IPS-NIHi7 (cell line): ENCODE measurements around the gene LASP1.
"Not testable (repeated sequence)": the region's sequence is repeated elsewhere in the genome, so short reads cannot be mapped to it uniquely, and the experiment has no call there.

Source experiments
- DNase-seq: peaks from one replicate; pipeline ENCODE4 v3.0.0; 2012; ENCODE audit warnings: mixed read lengths; ENCODE audit errors: extremely low spot score

Gene LASP1

DNA sequence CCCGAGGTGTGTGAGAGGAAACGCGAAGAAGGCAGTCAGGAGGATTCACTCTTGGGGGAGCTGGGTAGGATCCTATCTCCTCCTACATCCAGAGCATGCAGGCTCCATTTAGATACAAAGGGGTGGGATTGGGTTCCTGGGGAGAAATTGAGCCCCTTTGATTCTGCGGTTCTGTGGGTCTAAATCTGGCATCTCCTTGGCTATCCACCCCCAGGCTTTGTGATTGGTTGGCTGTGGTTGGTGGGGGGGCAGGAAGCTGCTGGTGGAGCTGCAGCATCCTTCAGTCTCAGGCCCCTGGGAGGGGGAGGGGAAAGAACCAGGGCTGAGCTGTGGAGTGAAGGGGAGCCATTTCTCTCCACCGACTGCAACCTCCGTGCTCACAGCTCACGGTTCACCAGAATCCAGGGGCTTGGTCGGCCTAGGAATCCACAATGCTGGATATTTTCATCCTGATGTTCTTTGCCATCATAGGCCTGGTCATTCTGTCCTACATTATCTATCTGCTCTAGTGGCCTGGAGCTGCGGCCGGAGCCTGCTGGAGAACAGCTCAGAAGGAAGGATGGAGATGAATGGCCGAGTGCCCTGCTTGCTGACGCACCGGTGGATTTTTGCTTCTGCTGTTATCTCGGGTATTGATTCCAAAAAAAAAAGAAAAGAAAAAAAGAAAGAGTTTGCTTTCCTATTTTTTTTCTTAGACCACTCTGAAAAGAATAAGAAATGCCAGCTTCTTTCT lies 55.6 kb downstream of the LASP1 start, which contains the start of gene LASP1NB:
LASP1NB (plus strand) TSS at position 352 of the 733 bp plus-strand sequence.
- peak; percentile 75 for DNase-seq

DNA sequence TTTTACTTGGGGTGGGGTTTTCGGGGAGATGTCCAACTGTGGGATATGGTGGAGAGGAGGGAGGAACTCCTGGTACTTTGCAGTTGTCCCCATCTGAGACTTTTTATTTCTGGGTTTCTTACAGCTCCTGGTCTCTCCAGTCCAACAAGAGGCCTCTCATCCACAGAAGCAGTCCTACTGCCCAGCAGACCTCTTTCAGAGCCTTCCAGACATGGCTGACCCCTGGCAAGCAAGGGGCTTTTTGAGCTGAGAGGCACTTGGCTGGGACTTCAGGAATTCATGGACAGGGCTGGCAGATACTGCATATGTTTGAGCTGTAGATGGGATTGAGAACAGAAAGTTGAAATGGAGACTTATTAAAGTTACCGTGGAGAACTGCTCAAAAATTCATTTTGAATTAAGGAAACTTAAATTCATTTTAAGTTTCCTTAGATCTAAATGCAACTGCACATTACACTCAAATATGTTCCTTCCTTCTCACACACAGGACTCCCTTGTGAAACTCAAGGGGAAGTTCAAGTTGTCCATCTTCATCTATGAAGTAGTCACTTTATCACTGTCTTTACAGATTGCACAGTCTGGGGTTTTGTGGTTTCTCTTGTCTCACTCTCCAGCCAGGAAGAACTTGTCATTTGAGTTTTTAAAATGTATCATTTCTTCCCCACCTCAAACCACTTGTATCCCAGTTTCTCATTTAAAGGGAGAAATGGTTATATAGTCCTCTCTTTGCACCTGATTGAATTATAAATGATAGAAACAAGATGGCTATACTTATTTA lies 56.6 kb downstream of the LASP1 start:
- DNase-seq: no peak

DNA sequence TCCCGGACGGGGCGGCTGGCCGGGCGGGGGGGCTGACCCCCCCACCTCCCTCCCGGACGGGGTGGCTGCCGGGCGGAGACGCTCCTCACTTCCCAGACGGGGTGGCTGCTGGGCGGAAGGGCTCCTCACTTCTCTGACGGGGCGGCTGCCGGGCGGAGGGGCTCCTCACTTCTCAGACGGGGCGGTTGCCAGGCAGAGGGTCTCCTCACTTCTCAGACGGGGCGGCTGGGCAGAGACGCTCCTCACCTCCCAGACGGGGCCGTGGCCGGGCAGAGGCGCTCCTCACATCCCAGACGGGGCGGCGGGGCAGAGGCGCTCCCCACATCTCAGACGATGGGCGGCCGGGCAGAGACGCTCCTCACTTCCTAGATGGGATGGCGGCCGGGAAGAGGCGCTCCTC lies 60.9 kb downstream of the LASP1 start:
- not testable (repeated sequence) for DNase-seq

DNA sequence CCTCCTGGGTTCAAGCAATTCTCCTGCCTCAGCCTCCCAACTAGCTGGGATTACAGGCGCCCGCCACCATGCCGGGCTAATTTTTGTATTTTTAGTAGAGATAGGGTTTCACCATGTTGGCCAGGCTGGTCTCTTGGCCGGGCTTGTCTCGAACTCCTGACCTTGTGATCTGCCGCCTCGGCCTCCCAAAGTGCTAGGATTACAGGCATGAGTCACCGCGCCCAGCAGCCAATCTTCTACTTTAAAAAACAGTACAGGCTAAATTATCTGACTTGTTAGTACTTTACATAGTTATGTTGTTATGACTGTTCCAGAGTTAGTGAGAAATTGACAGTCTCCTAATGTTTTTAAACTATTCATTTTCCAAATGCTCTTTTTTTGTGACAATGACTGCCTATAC lies 64.1 kb downstream of the LASP1 start:
- DNase-seq: not testable (repeated sequence)

DNA sequence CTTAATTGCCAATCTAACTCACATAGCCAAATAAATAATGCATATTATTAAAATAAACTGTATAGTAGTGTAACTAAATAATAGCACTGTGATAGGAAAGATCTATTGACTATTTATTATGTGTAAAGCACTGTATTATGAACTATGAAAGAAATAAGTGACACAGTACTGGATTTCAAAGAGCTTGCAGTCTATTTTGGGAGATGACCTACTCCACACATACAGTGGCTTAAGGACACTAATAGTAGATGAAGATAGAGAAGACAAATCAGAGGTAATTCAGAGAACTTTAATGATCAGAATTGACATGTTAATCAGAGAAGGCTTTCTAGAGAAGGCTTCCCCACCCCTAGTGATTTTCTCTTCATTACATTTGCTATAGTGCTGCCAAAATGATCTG lies 70.1 kb downstream of the LASP1 start:
- no peak for DNase-seq

DNA sequence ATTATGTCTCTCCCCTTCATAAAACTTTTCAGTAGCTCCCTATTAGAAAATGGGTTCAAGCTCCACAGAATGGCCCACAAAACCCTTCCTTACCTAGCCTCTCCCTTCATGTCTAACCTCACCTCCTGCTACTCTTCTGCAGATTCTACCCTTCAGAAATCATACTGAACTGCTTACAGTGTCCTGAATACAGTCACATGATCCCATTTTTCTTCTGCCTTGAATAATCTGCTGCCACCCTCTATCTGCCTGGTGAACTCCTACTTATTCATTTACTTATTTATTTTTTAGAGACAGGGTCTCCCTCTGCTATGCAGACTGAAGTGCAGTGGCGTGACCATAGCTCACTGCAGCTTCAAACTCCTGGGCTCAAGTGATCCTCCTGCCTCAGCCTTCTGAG lies 70.5 kb downstream of the LASP1 start:
- DNase-seq: no peak

DNA sequence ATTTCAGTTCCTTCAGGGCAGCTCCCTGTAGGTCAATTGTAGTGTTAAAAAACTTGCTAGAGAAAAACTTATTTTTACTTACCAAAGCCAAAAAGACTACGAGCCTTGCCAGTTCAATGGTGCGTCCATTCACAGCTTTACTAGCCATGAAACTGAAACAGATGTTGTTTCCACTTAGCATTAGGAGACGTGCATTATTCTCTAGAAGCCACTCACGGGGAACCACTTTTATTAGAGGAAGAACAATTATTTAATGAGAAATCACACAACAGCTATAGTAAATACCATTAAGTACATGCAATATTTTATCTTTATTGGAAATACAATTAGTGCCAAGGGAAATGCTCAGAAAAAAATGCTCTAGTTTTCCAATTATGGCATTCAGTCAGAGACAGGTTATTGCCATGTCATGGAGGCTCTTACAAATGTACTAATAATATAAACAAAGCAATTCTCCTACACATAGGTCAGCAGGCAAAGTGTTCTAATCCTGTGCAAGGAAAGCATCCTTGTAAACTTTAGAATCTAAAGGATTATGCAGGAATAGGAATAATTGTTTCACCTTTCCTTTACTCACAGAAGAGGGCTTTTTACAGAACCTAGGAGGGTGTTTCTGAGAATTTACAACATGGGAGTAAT lies 73.0 kb downstream of the LASP1 start:
- no peak for DNase-seq

DNA sequence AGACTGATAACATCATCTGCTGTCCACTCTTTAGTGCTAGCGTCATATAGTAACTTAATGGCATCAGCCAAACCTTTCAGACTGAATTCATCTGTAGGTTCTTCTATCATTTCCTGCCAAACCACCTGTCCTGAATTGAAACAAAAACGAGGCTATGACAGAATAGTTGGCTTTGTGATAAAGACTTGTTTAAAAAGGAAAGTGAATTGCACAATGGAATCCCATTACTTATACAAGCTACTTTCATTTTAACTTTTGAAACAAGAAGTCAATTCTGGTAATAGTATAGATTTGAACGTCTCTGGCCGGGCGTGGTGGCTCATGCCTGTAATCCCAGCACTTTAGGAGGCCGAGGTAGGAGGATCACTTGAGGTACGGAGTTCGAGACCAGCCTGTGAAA lies 73.7 kb downstream of the LASP1 start:
- no peak for DNase-seq

DNA sequence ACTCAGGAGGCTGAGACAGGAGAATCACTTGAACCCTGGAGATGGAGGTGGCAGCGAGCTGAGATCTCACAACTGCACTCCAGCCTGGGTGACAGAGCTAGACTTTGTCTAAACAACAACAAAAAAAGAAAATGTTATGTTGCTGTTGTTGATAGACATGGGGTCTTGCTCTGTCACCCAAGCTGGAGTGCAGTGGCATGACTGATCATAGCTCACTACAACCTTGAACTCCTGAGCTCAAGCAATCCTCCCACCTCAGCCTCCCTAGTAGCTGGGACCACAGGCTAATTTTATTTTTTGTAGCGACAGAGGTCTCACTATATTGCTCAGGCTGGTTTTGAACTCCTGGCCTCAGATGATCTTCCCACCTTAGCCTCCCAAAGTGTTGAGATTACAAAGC lies 77.3 kb downstream of the LASP1 start:
- DNase-seq: no peak

DNA sequence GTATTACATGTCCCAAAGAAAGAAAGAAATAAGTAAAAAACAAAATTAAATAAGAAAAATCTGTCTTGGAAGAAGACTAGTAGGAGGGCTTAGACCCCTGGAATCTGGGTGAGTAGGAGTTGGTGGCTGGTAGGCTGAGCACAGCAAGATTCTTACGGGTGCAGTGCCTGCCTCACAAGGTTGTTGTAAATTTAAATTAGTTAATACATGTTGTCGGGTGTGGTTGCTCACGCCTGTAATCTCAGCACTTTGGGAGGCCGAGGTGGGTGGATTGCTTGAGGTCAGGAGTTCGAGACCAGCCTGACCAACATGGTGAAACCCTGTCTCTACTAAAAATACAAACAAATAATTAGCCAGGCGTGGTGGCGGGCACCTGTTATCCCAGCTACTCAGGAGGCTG lies 83.9 kb downstream of the LASP1 start:
- not testable (repeated sequence) for DNase-seq

DNA sequence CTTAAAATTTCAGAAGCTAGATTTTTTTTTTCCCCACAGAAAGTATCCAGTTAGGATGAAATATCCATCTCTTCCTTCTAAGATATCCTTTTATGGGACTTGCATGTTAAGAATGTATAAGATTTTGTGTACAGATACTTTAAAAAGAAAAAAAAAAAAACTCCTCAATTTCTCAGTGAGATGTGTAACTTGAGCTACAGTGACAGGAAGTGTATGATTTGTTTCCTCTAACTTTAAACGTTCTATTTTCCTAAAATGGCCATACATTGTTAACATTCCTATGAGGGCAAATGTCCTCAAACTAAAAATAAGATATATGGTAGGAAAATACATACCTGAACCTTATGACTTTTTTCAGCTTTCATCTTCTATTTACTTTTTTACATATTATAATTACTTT lies 88.5 kb downstream of the LASP1 start:
- DNase-seq: no peak

DNA sequence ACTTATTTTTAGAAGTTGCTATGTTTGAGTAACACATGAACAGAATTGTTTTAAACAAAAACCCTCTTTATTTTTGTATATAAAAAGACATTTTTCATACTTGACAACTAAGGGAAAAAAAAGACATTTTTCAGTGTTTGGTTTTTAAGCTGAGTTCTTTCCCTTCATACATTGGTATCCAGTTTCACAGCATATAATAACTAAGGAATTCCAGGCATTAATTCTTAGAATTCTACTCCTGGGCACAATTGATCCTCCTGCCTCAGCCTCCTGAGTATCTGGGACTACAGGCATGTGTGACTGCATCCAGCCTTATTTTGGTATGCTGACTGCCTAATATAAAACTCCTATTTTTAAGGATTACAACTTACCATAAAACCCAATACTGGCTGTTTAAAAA lies 88.9 kb downstream of the LASP1 start:
- no peak for DNase-seq

DNA sequence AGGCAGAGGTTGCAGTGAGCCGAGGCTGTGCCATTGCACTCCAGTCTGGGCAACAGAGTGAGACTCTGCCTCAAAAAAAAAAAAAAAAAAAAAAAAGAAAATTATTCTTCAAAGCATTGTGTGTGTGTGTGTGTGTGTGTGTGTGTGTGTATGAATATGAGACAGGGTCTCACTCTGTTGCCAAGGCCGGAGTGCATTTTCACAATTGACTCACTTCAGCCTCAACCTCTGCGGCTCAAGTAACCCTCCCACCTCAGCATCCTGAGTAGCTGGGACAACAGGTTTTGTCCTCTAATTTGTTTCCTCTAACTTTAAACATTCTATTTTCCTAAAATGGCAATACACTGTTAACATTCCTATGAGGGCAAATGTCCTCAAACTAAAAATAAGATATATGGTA lies 89.7 kb downstream of the LASP1 start:
- no peak for DNase-seq

DNA sequence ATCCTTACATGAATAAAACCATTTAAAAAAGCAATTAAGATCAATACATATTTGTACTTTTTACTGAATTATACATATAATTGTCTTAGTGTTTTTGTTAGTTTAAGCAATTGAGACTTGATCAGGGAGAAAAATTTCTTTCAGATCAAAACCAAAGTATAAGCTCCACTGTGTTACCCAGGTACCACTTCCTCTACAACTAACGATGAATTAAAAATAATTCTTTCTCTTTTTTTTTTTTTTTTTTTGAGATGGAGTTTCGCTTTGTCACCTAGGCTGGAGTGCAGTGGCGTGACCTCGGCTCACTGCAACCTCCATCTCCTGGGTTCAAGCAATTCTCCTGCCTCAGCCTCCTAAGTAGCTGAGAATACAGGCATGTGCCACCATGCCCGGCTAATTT lies 90.5 kb downstream of the LASP1 start:
- DNase-seq: no peak

DNA sequence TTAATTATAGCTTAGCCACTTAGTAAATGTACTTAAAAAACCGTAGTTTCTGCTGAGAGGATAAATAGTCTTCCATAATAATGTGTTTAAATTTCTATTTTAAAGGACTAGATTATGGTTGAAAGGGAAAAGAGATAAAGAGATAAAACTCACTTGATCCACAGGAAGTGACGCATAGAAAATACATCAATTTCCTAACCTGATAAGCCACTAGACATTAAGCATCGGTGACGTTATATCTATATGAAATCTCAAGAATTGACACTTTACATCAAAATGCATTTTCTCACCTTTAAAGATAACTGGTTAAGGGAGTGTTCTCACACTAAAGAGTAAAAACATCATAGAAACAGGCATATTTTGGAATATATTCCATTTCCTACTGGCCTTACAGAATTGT lies 91.6 kb downstream of the LASP1 start:
- no peak for DNase-seq

DNA sequence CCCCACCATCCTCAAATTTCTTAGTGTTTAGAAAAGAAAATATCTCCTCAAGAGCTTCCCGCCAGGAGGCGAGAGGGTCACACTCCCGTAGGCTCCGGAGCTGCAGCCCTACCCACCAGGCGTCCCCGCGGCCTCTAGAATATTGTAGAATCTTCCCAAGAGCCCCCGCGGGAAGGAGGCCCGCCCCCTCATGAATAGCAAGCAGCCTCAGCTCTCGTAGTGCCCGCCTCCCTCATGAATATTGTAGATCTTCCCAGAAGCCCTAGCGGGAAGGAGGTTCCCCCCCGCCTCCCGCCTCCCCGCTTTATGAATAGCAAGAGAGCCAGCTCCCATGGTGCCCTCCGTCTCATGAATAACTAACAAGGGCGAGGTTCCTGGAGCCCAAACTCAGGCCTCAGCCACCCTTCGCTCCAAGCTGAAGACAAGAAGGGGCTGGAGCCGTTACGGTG lies 97.5 kb downstream of the LASP1 start, which contains the start of gene FBXO47:
FBXO47 (minus strand) TSS at position 114 of the 449 bp plus-strand sequence. CDS start 4,378 bp downstream, outside the sequence.
- DNase-seq: peak; percentile 91

DNA sequence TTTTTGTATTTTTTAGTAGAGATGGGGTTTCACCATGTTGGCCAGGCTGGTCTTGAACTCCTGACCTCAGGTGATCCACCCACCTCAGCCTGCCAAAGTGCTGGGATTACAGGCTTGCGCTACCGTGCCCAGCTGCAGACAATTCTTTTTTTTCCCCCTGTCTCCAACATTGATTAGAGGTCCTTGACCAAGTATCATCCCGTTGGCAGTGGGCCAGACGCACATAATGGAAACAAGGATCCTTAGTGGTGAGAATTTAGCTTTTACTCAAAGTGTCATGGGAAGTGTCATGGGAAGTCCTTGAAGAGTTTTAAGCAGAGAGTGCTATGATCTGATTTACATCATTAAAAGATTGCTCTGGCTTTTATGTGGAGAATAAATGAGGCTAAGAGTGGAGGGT lies 99.4 kb downstream of the LASP1 start:
- no peak for DNase-seq

DNA sequence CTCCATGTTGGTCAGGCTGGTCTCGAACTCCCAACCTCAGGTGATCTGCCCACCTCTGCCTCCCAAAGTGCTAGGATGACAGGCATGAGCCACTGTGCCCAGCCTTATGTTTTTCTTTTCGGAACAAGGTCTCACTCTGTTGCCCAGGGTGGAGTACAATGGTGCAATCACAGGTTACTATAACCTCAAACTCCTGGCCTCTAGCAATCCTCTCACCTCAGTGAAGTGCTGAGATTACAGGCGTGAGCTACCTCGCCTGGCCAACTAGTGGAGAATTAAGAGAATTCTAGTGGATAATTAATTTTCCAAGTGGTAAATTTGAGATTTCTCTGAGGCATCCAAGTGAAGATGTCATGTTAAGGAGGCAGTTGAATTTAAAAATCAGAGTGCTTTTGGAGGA lies 100.3 kb downstream of the LASP1 start:
- no peak for DNase-seq

DNA sequence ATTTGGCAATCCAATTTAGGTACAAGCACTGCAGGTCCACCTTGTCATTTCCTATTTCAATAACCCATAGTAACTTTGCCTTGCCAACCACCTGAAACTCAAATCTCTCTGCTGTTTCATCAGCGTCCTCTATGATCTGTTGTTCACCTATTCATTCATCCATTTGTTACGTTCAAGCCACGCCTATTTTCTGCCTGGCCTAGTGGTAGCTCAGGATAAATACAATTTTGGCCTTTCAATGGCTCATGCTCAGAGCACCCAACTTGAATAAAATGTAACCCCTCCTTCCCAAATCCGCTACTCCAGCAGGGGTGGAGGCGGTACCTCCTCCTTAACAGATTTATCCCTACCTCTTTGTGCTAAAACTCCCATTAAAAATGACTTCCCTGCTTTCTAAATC lies 100.9 kb downstream of the LASP1 start:
- DNase-seq: no peak
